Activated T-cell treated with anti-CD3 and anti-CD28 coated beads for 4 hours (primary cell): ENCODE data around the gene CYB561D1.

ENCODE experiments used
- DNase-seq: peaks from one replicate; pipeline ENCODE4 v3.0.0-alpha.2; 2020

CYB561D1 gene

DNA sequence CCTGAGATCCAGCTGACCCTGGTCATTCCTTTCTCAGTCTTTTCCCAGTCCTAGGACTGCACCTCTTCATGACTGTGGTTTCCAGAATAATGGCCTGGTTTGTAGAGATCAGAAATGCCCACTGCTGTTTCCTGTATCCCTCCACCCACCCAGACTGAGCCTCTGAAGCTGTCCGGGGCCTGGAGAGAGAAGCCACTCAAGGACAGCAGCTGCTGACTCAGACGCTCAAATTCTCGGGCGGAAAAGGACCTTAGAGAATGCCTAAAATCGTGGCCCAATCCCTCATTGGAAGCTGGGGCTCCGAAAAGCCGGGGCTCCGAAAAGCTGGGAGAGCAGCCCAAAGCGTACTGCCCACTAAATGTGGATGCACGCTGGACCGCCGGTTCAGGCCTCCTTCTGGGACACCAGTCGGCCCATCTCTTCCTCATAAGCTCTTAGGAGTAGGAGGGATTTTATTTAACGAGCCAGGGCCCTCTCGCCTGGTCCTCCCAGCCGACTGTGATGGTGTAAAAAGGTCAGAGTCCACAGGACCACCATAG lies 38.0 kb downstream of the CYB561D1 start:
- DNase-seq: no peak

- DNase-seq: peak; percentile 91
Measured at GRCh38 chr1:109532365-109533136, 38.7 kb downstream of the CYB561D1 start.

DNA sequence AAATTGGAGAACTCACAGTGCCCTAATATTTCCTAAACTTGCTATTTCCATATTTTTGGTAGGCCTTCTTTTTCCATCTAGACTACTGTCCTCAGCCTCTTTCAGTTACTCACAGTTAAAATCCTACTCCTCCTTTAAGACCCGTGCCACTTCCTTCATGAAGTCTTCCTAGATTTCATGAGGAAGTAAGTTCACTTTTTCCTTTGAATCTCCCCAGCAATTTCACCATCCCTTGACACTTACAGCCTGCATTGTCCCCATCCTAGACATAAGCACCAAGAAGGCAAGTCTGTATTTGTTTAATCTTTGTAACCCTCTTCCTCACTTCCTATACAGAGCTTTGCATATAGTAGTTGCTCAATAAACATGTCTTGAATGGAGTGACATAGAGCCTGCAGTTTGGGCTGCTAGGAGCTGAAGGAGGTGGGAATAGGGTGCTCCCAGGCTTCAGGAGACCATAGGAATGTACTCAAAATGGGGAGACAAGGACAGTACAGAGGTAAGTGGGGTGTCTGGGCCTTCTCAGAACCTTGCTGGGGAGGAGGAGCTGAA lies 40.5 kb downstream of the CYB561D1 start:
- no peak for DNase-seq

GRCh38 chr1:109535481-109535880 lies 41.6 kb downstream of the CYB561D1 start:
- no peak for DNase-seq

- no peak for DNase-seq
Measured at GRCh38 chr1:109535971-109536491, 42.1 kb downstream of the CYB561D1 start.

DNA sequence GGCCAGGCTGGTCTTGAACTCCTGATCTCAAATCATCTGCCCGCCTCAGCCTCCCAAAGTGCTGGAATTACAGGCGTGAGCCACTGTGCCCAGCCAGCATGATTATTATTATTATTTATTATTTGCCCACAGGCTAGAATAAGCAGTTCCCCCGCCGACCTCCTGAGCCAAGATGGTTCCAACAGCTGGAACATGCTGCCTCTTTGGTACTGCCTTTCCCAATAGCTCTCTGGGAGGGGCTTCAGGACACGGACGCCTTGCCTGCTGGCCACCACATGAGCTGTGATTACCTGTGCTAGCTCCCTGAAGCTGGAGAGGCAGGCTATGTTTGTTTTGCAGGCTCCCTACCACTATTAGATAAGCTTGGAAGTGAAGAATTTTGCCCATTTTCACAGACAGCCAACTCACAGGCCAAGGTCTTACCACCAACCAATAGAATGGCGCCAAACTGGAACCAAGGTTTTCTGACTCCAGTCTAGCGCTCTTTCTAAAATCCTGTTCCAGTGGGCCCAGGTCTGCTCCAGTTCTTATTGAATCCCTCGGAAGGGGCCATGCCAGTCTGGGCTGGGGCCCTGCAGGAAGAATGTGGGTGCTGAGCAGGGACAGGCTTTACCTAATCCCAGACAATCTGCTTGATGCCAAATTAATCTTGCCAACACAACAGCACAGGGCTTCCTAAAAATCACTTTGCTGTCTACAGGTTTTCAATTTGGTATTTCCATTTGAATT lies 43.7 kb downstream of the CYB561D1 start:
- no peak for DNase-seq

DNA sequence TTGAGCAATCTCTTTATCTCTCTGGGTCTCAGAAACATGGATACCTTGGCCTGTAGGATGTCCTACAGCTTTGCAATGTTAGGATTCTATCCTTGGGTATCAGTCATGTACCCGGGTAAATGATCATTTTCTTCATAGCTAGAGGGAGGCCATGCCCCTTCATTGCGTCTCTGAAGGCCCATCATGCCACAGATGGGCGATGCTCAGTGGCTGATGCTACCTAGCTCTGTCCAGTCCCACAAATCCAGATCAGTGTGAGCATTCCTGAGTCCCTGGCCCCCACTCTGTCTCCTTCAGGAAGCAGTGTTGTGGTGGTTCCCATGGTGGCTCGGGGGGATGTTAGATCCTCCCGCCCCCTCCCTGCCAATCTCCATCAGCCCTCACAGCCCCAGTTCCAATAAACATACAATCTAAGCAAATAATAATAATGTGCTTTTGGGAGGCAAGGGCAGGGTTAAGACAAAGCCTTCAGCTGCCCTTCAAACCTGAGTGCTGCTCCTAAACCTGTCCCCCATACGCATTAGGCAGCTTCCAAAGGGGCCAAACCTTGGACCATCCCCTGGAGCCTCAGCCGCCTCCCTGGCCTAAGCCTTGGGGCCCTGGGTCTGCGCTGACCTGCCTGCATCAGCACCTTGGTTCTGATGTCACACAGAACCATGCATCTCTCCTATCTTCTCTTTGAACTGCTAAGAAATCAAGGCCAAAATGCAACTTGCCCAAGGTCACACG lies 45.1 kb downstream of the CYB561D1 start:
- no peak for DNase-seq

DNA sequence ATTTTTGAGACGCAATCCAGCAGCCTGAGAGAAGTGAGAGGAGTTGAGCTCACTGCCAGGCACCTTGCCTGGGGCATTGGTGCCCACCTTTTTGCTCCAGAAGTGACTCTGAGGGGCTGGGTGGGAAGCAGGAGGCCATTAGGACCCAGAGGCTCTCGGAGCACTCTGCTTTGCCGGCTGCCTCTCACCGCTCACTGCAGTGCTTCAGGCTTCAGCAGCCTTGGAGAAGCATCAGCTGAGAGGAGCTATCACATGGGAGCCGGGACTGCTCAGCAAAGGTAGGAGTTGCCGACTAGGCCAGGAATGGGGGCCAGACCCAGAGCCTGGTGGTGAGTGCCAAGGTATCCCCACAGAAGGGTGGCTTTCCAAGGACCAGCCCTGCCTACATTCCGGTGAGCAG lies 45.8 kb downstream of the CYB561D1 start, which contains the start of gene GPR61:
Gene GPR61 (plus strand): TSS at position 197 of the 400 bp plus-strand sequence. CDS start 3,151 bp downstream, outside the sequence.
- no peak for DNase-seq

- DNase-seq: no peak
Measured at GRCh38 chr1:109541102-109541501, 47.2 kb downstream of the CYB561D1 start.

GRCh38 chr1:109542657-109543056 lies 48.8 kb downstream of the CYB561D1 start:
- DNase-seq: no peak

GRCh38 chr1:109543283-109543987 lies 49.5 kb downstream of the CYB561D1 start:
- DNase-seq: no peak

- no peak for DNase-seq
Measured at GRCh38 chr1:109543988-109544735, 50.3 kb downstream of the CYB561D1 start.

DNA sequence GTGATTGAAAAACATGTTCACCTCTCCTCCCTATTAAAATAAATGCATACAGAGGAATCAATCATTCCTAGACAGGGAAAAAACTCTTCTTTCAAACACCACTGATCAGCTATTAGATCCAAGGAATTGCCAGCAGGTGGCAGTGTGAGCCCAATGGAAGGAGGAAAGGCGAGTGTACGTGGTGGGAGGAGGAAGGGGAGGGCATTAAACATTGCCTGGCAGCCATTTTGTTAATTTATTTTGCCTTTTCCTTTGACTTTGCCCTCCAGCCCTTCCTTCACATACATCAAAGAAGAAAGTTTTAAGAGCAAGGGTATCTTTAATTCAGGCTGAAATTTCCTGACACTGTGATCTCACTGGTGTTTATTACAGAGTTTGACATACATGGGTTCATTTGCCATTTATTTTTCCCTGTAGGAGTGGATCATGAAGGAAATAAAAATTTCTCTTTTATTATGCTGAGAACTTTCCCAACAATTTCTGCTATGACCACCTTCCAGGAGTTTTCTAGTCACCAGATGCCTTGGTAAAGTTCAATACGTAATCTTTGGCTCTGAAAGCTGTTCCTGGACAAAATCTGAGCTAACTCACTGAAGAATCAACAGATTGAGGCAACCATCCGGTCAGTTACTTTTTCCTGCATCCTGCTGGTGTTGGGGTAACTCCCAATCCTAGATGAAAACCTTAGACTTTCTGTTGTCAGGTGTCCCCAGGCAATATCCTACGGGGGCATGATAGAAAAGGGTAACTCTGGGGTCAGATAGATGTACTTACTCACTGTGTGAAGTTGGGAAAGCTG lies 52.6 kb downstream of the CYB561D1 start:
- peak; percentile 91 for DNase-seq

DNA sequence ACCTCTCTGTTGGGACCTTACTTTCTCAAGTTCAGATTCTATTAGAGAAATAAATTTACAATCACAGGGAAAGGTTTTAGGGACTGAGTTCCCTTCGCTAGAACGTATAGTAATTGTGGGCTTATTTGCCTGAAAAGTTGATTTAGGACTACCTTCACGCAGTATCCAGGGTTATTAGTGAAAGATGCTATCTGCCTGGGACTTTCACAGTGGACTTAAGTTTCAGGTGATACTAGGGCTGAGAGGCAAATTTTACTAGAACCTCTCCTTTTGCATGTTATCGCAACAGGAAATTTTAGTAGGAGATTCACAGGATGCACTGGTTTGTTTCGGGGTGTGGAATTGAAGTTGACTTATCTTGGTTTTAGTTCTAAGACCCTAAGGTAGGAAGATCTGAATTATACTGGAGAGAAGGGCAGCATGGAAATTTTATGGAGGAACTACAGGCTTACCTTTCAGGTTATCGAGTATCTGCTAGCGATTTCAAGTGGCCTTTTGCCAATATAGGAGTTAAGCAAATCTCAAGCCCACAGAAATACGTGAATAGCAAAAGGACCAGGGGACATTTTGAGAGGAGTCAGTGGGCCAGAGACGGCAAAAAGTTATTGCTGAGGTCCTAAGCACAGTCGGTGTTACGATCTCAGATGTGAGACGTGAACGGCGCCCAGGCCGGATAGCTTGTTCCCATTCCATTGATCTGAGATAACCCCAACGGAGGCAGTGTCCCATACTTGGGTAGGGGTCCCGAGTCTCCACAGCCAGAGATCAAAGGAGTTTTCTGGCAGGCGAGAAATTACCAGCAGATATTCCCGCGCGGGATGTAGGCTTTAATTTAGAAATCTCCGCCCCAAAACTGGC lies 53.8 kb downstream of the CYB561D1 start:
- no peak for DNase-seq

DNA sequence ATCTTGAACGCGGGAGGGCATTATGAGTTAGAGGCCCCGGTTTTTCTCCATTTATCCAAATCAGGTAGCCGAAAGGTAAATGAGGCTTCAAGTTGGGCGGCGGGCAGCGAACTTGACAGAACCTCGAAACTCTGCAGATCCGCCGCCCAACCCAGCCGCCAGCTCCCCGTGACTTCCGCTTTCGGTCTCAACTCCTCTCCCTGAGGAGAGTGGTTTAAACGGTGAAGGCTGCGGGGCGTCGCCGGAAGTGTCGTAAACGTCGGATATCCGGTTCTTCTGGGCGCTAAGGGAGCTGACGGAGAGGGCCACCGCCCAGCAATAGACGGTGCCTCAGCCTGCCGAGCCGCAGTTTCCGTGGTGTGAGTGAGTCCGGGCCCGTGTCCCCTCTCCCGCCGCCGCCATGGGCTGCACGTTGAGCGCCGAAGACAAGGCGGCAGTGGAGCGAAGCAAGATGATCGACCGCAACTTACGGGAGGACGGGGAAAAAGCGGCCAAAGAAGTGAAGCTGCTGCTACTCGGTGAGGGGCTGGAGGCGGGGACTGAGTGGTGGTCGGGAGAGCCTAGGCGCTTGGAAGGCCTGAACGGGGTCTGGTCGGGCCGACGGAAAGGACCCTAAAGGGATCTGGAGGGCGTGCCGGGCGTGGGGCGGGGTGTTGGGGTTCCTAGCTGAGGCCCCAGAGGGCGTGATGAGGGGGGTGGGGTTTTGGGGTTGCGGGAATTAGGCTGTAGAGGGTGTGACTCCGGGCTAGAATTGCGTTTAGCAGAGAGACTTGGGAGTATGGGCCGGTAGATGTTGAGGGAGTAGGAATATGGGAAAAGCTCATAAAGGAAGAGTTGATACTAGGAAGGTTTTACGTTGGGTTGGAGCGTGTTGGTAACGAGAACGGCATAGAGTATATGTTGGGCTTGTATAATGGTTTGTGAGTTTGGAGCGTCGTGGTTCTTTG lies 54.7 kb downstream of the CYB561D1 start, which contains the start of gene GNAI3:
Gene GNAI3 (plus strand): TSS at position 295 of the 947 bp plus-strand sequence. CDS start 106 bp downstream, at position 401.
- peak; percentile 92 for DNase-seq
